Central memory CD8-positive, alpha-beta T cell (primary cell): ENCODE measurements around the gene ZNF236.

ENCODE experiments used
- ATAC-seq: fragments of 150-1000 bp; cut with Tn5 transposase; replicated peaks from 2 replicates; pipeline ENCODE4 v1.10.0; 2022; ENCODE audit warnings: mild to moderate bottlenecking, moderate FRiP score, moderate number of reproducible peaks; ENCODE audit not compliant: poor library complexity, severe bottlenecking; ENCODE audit errors: extremely low read depth
- DNase-seq, 2 donors: peaks; one replicate each; pipeline ENCODE4 v3.0.0; 2021; ENCODE audit warnings: low spot score in 2 of 2
- H3K27ac Mint-ChIP-seq: one replicate; pipeline ENCODE4 v1.8.0; 2022; ENCODE audit warnings: low read depth, mild to moderate bottlenecking, moderate library complexity, mixed read lengths
- H3K27me3 Mint-ChIP-seq: one replicate; pipeline ENCODE4 v1.8.0; 2022; ENCODE audit warnings: mixed read lengths
- H3K36me3 Mint-ChIP-seq: one replicate; pipeline ENCODE4 v1.8.0; 2022; ENCODE audit warnings: mild to moderate bottlenecking, moderate library complexity, mixed read lengths; ENCODE audit not compliant: insufficient read depth
- H3K4me1 Mint-ChIP-seq: one replicate; pipeline ENCODE4 v1.8.0; 2022; ENCODE audit warnings: mixed read lengths
- H3K4me3 Mint-ChIP-seq: one replicate; pipeline ENCODE4 v1.8.0; 2022; ENCODE audit warnings: mild to moderate bottlenecking, moderate library complexity, mixed read lengths
- H3K9me3 Mint-ChIP-seq: one replicate; pipeline ENCODE4 v1.8.0; 2022; ENCODE audit warnings: mixed read lengths

ZNF236 gene

DNA sequence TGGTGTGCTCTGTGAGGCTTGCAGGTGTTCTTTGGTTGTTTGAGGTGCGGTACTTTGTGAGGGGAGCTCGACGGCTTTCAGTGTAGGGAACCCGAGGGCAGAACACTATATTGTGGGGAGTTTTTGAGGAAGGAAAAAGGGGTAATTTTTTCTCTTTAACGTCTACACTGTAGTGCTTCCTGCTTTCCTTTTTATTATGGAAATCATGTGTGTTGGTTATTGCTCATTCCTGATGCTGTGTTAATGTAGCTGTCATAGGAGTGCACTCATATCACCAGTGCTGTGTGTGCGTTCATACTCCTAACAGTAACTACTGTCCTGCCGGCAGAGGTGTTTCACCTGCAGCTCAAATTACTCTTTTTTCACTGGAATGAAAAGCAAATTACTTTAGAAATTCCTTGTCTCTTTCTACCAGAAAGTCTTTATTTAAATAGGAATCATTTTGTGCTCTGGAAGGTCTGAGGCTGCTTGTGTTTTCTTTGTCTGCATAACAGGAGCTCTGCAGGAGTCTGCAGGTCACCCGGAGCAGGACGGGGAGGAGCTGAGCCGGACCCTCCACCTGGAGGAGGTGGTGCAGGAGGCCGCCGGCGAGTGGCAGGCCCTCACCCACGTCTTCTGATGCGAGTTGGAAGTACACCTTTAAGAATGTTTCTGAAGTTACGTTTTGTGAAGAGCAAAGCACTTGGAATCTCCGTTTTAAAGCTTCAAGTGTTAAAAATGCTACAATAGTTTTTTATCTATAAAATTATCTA, 145.5 kb downstream of the ZNF236 start:
- no peaks in the 10 kb centered on the region for H3K27me3 Mint-ChIP-seq
- H3K9me3 Mint-ChIP-seq, result no peaks in the 10 kb centered on the region
- peaks cover 23% of the 10 kb centered on the region for H3K4me1 Mint-ChIP-seq
- no peak for DNase-seq
- H3K4me3 Mint-ChIP-seq, result no peak overlapping the region
- ATAC-seq, result no peak
- peaks cover 19% of the 10 kb centered on the region for H3K36me3 Mint-ChIP-seq
- no peak overlapping the region for H3K27ac Mint-ChIP-seq

DNA sequence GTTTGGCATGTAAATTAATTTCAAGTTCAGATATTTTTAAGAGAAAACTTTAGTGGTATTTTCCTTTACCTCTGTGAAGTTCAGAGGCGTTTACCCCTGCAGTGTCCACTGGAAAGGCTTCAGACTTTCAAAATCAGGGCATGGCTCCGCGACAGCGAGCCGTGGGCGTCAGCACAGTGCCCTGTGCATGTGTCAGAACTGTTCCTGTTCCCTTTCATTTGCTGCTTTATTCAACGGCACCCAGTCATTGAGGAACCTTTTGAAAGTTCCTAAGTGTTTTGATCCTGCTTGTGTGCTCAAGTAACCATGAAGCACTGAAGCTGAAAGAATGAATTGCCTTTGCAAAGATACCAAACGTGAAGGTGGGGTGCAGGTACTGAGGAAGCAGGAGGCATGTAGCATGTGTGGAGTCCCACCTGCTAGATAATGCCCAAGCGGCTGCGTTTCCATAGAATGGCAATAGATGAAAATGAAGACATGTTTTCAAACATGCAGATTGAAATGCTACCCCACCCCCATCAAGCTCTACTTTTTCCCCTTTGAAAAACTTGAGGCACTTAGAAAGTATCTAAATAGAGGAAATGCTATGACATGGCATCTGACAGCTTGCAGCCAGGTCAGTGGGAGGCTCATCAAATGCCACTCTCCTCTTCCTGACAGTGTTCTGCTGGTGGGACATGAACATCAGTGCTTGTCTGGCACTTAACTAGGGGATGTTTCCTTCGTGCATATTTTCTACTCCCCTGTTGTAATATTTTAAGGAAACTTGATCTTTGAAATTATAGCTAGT, 148.6 kb downstream of the ZNF236 start:
- no peak overlapping the region for H3K4me3 Mint-ChIP-seq
- H3K36me3 Mint-ChIP-seq, result peaks cover 16% of the 10 kb centered on the region
- peak overlapping the region; percentile 47 for H3K27ac Mint-ChIP-seq
- ATAC-seq (no peak), DNase-seq (no peak)
- no peaks in the 10 kb centered on the region for H3K27me3 Mint-ChIP-seq
- no peaks in the 10 kb centered on the region for H3K4me1 Mint-ChIP-seq
- no peaks in the 10 kb centered on the region for H3K9me3 Mint-ChIP-seq

DNA sequence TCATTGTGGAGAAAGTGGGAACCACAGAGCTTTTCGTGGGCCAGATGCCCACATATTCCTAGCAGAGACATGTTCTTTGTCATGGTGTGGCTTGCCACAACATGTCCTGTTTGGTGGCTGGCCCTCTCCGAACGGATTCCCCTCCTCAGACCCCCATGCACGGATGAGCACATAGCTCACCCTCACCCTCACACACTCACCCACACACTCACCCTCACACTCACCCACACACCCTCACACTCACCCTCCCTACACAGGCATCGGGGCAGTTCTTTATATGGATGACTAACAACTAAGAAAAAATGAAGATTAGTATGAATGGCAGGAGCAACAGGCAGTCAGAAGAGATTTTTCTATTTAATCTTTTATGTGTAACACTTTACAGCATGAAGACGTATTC, 149.9 kb downstream of the ZNF236 start:
- no peak overlapping the region for H3K27ac Mint-ChIP-seq
- H3K36me3 Mint-ChIP-seq, result peaks cover 20% of the 10 kb centered on the region
- ATAC-seq, result no peak
- H3K27me3 Mint-ChIP-seq, result no peaks in the 10 kb centered on the region
- no peaks in the 10 kb centered on the region for H3K4me1 Mint-ChIP-seq
- DNase-seq, result no peak
- no peaks in the 10 kb centered on the region for H3K9me3 Mint-ChIP-seq
- H3K4me3 Mint-ChIP-seq, result no peak overlapping the region

- no peaks in the 10 kb centered on the region for H3K4me1 Mint-ChIP-seq
- H3K27me3 Mint-ChIP-seq, result no peaks in the 10 kb centered on the region
- no peak overlapping the region for H3K27ac Mint-ChIP-seq
- no peak overlapping the region for H3K4me3 Mint-ChIP-seq
- H3K36me3 Mint-ChIP-seq, result peaks cover 21% of the 10 kb centered on the region
- DNase-seq, result no peak
- no peak for ATAC-seq
- no peaks in the 10 kb centered on the region for H3K9me3 Mint-ChIP-seq
Measured at GRCh38 chr18:76972846-76973519, 150.6 kb downstream of the ZNF236 start.

GRCh38 chr18:76973520-76974266, 151.3 kb downstream of the ZNF236 start:
- Mint-ChIP-seq H3K36me3 (peaks cover 20% of the 10 kb centered on the region), H3K4me3 (no peak overlapping the region), H3K27me3 (no peaks in the 10 kb centered on the region), H3K27ac (no peak overlapping the region), H3K4me1 (no peaks in the 10 kb centered on the region), H3K9me3 (no peaks in the 10 kb centered on the region)
- DNase-seq (no peak), ATAC-seq (no peak)

- Mint-ChIP-seq H3K9me3 (no peaks in the 10 kb centered on the region), H3K27me3 (no peaks in the 10 kb centered on the region), H3K4me1 (peaks cover 5% of the 10 kb centered on the region), H3K4me3 (no peak overlapping the region), H3K36me3 (peaks cover 15% of the 10 kb centered on the region), H3K27ac (no peak overlapping the region)
- DNase-seq, result no peak
- no peak for ATAC-seq
Measured at GRCh38 chr18:76974386-76974785, 152.0 kb downstream of the ZNF236 start.

GRCh38 chr18:76975577-76976110, 153.3 kb downstream of the ZNF236 start:
- peaks cover 5% of the 10 kb centered on the region for H3K4me1 Mint-ChIP-seq

GRCh38 chr18:76977108-76977621, 154.8 kb downstream of the ZNF236 start:
- H3K4me1 Mint-ChIP-seq, result peaks cover 5% of the 10 kb centered on the region
- DNase-seq, result no peak
- H3K27me3 Mint-ChIP-seq, result no peaks in the 10 kb centered on the region
- H3K27ac Mint-ChIP-seq, result no peak overlapping the region
- no peaks in the 10 kb centered on the region for H3K9me3 Mint-ChIP-seq
- ATAC-seq, result no peak
- peaks cover 14% of the 10 kb centered on the region for H3K36me3 Mint-ChIP-seq
- H3K4me3 Mint-ChIP-seq, result no peak overlapping the region

More at GRCh38 chr18:76975577-76976110, 153.3 kb downstream of the ZNF236 start:
- Mint-ChIP-seq H3K36me3 (peaks cover 15% of the 10 kb centered on the region), H3K9me3 (no peaks in the 10 kb centered on the region), H3K27ac (peak overlapping the region; percentile 35), H3K4me3 (no peak overlapping the region), H3K27me3 (no peaks in the 10 kb centered on the region)
- ATAC-seq (no peak), DNase-seq (no peak)

- no peaks in the 10 kb centered on the region for H3K9me3 Mint-ChIP-seq
- DNase-seq (no peak), ATAC-seq (no peak)
- H3K36me3 Mint-ChIP-seq, result peaks cover 14% of the 10 kb centered on the region
- H3K27me3 Mint-ChIP-seq, result no peaks in the 10 kb centered on the region
- H3K4me3 Mint-ChIP-seq, result no peak overlapping the region
- H3K27ac Mint-ChIP-seq, result no peak overlapping the region
- H3K4me1 Mint-ChIP-seq, result peaks cover 5% of the 10 kb centered on the region
Measured at GRCh38 chr18:76977684-76978232, 155.4 kb downstream of the ZNF236 start.

DNA sequence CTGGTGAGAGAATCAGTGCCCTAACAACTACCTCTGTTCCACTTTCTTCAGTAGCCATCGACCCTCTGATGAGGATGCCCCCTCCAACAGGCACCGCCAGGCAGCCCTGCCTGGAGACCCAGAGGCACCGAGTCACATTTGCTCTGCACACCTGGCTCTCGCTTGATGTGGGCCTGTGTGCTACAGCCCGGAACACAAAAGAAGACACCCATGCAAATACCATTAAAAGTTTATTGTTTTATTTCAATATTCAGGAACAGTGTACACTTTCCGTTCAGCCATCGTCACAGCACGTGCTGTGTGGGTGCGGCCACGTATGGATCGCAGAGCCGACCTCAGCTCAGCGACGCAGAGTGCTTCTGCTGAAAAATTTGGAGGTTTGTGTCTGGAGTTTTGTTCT, 156.3 kb downstream of the ZNF236 start:
- Mint-ChIP-seq H3K4me3 (no peak overlapping the region), H3K27me3 (no peaks in the 10 kb centered on the region), H3K36me3 (peaks cover 19% of the 10 kb centered on the region), H3K9me3 (no peaks in the 10 kb centered on the region), H3K4me1 (peaks cover 11% of the 10 kb centered on the region), H3K27ac (no peak overlapping the region)
- ATAC-seq (no peak), DNase-seq (no peak)

DNA sequence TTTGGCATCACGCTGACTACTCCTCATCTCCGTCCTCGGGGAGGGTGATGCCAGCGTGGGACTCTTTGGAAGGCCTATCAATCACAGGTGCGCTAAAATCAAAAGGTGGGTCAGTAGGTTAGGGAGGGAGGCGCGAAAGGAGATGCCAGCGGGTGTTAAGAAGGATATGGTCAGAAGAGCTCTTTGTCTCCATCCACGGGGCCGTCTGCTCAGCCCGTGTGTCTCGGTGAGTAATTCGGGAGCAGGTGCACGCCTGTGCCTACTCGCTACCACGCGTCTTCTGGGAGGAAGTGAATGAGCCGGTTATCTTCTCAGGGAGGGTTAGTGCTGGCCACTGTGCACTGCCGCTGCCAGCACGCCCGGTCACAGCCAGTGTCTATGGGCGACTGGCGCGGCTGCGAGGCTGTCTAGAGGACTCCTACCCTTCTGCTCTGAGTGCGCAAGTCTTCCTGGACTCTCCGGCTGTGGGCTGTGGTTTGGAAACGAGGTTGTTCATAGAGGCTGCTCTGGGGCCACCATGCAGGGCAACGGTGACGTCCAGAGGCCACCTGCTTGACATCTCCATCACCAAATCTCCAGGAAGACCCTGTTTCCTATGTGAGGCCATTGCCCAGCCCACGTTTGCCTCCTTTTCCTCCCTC, 156.9 kb downstream of the ZNF236 start:
- H3K4me1 Mint-ChIP-seq, result peaks cover 11% of the 10 kb centered on the region
- no peak overlapping the region for H3K4me3 Mint-ChIP-seq
- DNase-seq, result no peak
- no peak for ATAC-seq
- no peaks in the 10 kb centered on the region for H3K9me3 Mint-ChIP-seq
- H3K27ac Mint-ChIP-seq, result no peak overlapping the region
- H3K36me3 Mint-ChIP-seq, result peaks cover 20% of the 10 kb centered on the region
- no peaks in the 10 kb centered on the region for H3K27me3 Mint-ChIP-seq
